Activated naive CD8-positive, alpha-beta T cell treated with anti-CD3 and anti-CD28 coated beads, Interleukin-2, amount 10 ng/mL, durations not matched to agents 7 days and 5 days (primary cell): ENCODE measurements around the gene SPEN. TPM values are rescaled to one million over a fixed set of nuclear protein-coding genes. Genes with fewer than 3 reads are reported as not detected.

Source experiments
- ATAC-seq: fragments of 150-1000 bp; cut with Tn5 transposase; one replicate; pipeline ENCODE4 v1.10.0; 2021; ENCODE audit warnings: low read depth, moderate library complexity
- POLR2A ChIA-PET: fragments of 350-600 bp; sonication (Branson Sonifier 250); formaldehyde crosslinking; loops from one replicate; lab custom pipeline; 2021; ENCODE audit warnings: antibody characterized with exemption; lab: Charles Lee
- DNase-seq: peaks from one replicate; pipeline ENCODE4 v3.0.0; 2021
- H3K27ac Mint-ChIP-seq: one replicate; pipeline ENCODE4 v1.8.0; 2022; ENCODE audit warnings: mild to moderate bottlenecking, mixed read lengths
- H3K27me3 Mint-ChIP-seq: one replicate; pipeline ENCODE4 v1.8.0; 2022; ENCODE audit warnings: mild to moderate bottlenecking, moderate library complexity, mixed read lengths
- H3K36me3 Mint-ChIP-seq: one replicate; pipeline ENCODE4 v1.8.0; 2021; ENCODE audit warnings: mild to moderate bottlenecking, mixed read lengths
- H3K4me1 Mint-ChIP-seq: one replicate; pipeline ENCODE4 v1.8.0; 2021; ENCODE audit warnings: mixed read lengths
- H3K4me3 Mint-ChIP-seq: one replicate; pipeline ENCODE4 v1.8.0; 2022; ENCODE audit warnings: mild to moderate bottlenecking, moderate library complexity, mixed read lengths
- H3K9me3 Mint-ChIP-seq: one replicate; pipeline ENCODE4 v1.8.0; 2021; ENCODE audit warnings: mixed read lengths
- total RNA-seq, 2 experiments: library from RNA; stranded (reverse); gene quantifications; one replicate each; pipeline ENCODE4 v1.2.3, GENCODE V29; 2021

Gene SPEN
- total RNA-seq, 2 experiments from 2014 or later: 68.8 to 69.8 TPM

DNA sequence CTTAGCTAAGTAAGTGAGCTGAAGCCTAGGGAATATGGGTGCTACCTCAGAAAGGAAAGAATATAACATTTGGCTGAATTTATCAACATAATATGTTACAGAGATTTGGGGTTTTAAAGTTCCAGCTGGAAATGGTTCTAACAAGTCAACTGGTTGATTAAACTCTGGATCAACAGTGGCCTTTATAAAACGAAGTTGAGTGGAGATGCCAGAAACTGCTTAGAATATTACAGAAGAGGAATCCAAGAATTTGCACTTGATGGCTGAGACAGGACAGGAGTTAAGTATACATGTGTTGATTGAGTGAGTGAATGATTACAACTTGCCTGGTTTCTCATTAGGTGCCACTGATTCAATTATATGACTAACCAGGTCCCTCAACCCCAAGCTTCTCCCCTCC is 135.8 kb downstream of the SPEN start:
- POLR2A ChIA-PET: no interaction called here
- H3K36me3 Mint-ChIP-seq: no peaks in the 10 kb centered on the region
- H3K4me1 Mint-ChIP-seq: no peaks in the 10 kb centered on the region

DNA sequence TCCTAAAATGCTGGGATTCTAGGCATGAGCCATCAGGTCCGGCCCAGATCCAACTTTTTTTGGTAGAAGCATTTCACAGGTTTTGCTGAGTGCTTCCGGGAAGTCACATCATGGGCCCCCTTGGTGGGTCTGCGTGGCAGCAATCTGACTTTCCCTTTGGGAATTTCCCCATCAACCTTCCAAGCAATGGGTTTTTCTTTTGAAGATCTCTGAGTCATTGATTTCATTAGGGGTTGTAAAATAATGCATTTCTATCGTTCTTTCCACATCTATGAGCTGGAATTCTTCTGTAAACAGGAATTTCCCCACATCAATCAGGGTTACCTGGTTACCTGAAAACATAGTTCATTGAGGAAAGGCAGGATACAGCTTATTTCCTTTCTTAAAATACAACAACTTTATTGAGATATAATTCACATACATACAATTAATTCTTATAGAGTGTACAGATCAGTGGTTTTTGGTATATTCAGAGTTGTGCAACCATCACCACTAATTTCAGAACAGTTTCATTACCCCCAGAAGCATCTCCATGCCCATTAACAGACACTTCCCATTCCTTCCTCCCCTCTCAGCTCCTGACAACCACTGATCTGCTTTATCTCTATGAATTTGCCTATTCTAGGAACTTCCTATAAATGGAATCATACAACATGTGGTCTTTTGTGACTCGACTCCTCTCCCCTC is 138.2 kb downstream of the SPEN start:
- ATAC-seq (no peak), DNase-seq (no peak)
- POLR2A ChIA-PET: no interaction called here
- Mint-ChIP-seq H3K9me3 (no peaks in the 10 kb centered on the region), H3K27ac (no peak overlapping the region), H3K36me3 (no peaks in the 10 kb centered on the region), H3K27me3 (peaks cover 4% of the 10 kb centered on the region), H3K4me3 (no peak overlapping the region), H3K4me1 (no peaks in the 10 kb centered on the region)

More for the DNA sequence above, 135.8 kb downstream of the SPEN start:
- ATAC-seq: no peak
- H3K4me3 Mint-ChIP-seq: no peak overlapping the region
- no peaks in the 10 kb centered on the region for H3K9me3 Mint-ChIP-seq
- no peaks in the 10 kb centered on the region for H3K27me3 Mint-ChIP-seq
- no peak for DNase-seq
- no peak overlapping the region for H3K27ac Mint-ChIP-seq

DNA sequence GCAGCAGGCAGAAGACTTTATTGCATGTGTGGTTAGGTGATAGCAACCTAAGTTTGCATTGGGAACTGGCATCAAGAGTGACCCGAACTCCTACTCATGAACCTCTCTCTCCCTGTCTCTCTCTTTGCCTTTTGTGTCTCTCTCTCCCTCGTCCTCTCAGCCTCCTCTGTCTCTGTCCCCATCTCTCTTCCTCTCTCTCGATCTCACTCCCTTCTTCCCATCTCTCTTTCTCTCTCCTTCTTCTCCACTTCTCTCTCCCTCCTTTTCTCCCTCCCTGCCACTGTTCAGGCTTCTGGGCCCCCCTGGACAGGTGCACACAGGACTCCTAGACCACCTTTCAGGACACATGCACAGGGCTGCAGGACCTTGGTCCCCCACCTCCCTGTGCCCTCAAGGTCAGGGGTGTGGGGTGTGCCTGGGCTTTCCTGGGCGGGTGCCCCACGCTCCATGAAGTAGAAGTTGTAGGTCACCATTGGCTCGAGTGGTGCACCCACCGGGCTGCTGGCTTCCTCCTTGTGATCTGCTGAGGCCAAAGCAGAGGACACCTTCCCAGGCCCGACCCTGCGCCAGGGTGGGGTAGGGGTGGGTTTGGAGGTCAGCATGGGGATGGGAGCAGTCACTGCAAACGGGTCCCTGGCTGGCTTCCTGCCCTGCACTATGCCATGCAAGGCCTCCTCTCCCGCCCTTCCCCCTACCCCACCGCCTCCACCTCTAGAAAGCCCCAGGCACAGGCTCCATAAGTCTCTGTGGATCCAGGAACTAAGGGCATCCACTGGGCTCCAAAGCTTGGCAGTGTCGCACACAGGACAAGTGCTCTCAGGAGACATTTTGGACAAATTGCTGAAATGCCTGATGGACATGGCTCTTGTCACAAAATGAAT is 141.6 kb downstream of the SPEN start:
- no peak for DNase-seq
- no peaks in the 10 kb centered on the region for H3K36me3 Mint-ChIP-seq
- H3K4me3 Mint-ChIP-seq: no peak overlapping the region
- H3K9me3 Mint-ChIP-seq: no peaks in the 10 kb centered on the region
- POLR2A ChIA-PET: no interaction called here
- no peak overlapping the region for H3K27ac Mint-ChIP-seq
- peaks cover 4% of the 10 kb centered on the region for H3K27me3 Mint-ChIP-seq
- ATAC-seq: no peak
- H3K4me1 Mint-ChIP-seq: no peaks in the 10 kb centered on the region

DNA sequence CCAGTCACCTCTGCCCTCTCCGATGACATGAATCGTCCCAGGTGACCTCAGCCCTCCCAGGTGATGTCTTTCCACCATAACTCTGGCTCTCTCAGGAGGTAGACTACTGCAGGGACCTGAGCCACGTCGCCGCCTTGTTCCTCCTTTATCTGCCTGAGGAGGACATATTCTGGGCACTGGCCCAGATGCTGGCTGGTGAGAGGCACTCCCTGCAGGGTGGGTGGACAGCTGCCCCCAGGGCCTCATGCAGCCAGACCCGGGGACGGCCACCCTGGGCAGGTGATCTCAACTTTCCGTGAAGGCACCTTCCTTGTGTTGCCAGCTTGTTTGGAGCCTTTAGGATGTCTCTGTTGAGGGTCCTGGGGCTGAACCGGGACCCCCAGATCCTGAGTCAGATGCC is 142.3 kb downstream of the SPEN start:
- DNase-seq (no peak), ATAC-seq (no peak)
- Mint-ChIP-seq H3K27me3 (peaks cover 4% of the 10 kb centered on the region), H3K4me3 (no peak overlapping the region), H3K36me3 (no peaks in the 10 kb centered on the region), H3K4me1 (no peaks in the 10 kb centered on the region), H3K27ac (no peak overlapping the region), H3K9me3 (no peaks in the 10 kb centered on the region)
- POLR2A ChIA-PET: no interaction called here

Other genes with a start within 250 kb of the SPEN start
- 10 to 100 TPM; 31.6 to 33.3 TPM for gene DDI2, start 230.2 kb upstream of the SPEN start, total RNA-seq
- 10 to 100 TPM; 47.7 to 56.6 TPM for gene PLEKHM2, start 163.4 kb upstream of the SPEN start, total RNA-seq
- 1 to 10 TPM; 1.6 to 2.7 TPM for gene SLC25A34, start 111.4 kb upstream of the SPEN start, total RNA-seq
- not detected for gene TMEM82, start 105.2 kb upstream of the SPEN start, total RNA-seq
- gene FBLIM1, start 88.9 kb upstream of the SPEN start, total RNA-seq: under 1 TPM in 1 of 2 experiments, not detected in 1; 0.26 TPM
- 1 to 10 TPM; 1.8 to 1.9 TPM for gene UQCRHL, start 40.1 kb upstream of the SPEN start, total RNA-seq
- gene ZBTB17, start 128.4 kb downstream of the SPEN start, total RNA-seq: 10 to 100 TPM; 46.4 to 47.6 TPM
- gene SRARP, start 156.5 kb downstream of the SPEN start, total RNA-seq: not detected
- gene HSPB7, start 170.3 kb downstream of the SPEN start, total RNA-seq: not detected
- gene CLCNKA, start 174.3 kb downstream of the SPEN start, total RNA-seq: not detected
- gene CLCNKB, start 196.1 kb downstream of the SPEN start, total RNA-seq: not detected
- 1 to 10 TPM; 3.3 to 4.1 TPM for gene FAM131C, start 225.9 kb downstream of the SPEN start, total RNA-seq